LNCaP clone FGC (cell line): ENCODE measurements around the gene USP28.
"Not testable (repeated sequence)": the region's sequence is repeated elsewhere in the genome, so short reads cannot be mapped to it uniquely, and the experiment has no call there.

Experiments
- DNase-seq: peaks from one replicate; pipeline ENCODE4 v3.0.0-alpha.2; 2011; ENCODE audit warnings: low read depth
- H3K4me3 ChIP-seq: 2 replicates; pipeline ENCODE4 v1.5.1; 2011; ENCODE audit warnings: mild to moderate bottlenecking, low read depth, low read length, control low read depth
- CTCF ChIP-seq: IDR thresholded peaks from 2 replicates; pipeline ENCODE4 v1.5.1; 2012; ENCODE audit warnings: mild to moderate bottlenecking; ENCODE audit not compliant: control insufficient read depth, insufficient read depth; ENCODE audit errors: extremely low read depth

USP28 gene

GRCh38 chr11:113802621-113803020 is 72.8 kb downstream of the USP28 start:
- TF ChIP-seq CTCF = no peak
- no peak for DNase-seq
- H3K4me3 ChIP-seq = no peak overlapping the region

- peak; percentile 67 for TF ChIP-seq CTCF
- DNase-seq = peak; percentile 34
- no peak overlapping the region for H3K4me3 ChIP-seq
Observed at GRCh38 chr11:113796663-113797259, 78.6 kb downstream of the USP28 start.

- no peak overlapping the region for H3K4me3 ChIP-seq
- DNase-seq = no peak
- TF ChIP-seq CTCF = no peak
Observed at GRCh38 chr11:113789675-113790320, 85.6 kb downstream of the USP28 start.

GRCh38 chr11:113789016-113789415 is 86.4 kb downstream of the USP28 start:
- not testable (repeated sequence) for DNase-seq, H3K4me3 ChIP-seq

GRCh38 chr11:113782134-113782533 is 93.2 kb downstream of the USP28 start:
- DNase-seq = peak; percentile 80
- no peak overlapping the region for H3K4me3 ChIP-seq
- no peak for TF ChIP-seq CTCF

- no peak for TF ChIP-seq CTCF
- peak; percentile 66 for DNase-seq
- H3K4me3 ChIP-seq = no peak overlapping the region
Observed at GRCh38 chr11:113781682-113782081, 93.7 kb downstream of the USP28 start.

- no peak for TF ChIP-seq CTCF
- no peak for DNase-seq
- H3K4me3 ChIP-seq = no peak within 1 kb of the TSS
Observed at GRCh38 chr11:113779496-113779895, 95.9 kb downstream of the USP28 start, which contains the start of gene CLDN25. CLDN25 (plus strand) TSS chr11:113779796; CDS start chr11:113779796, 0 bp downstream.
